OCI-LY1 (cell line): ENCODE data around the gene ALS2.

Experiments
- EZH2 ChIP-seq: fragments of 200-600 bp; sonication (generic), shearing (Covaris generic); IDR thresholded peaks from 2 replicates; pipeline ENCODE4 v1.8.0; 2017; ENCODE audit warnings: borderline replicate concordance, mixed run types, mild to moderate bottlenecking, antibody characterized with exemption, low read length, moderate library complexity, mixed read lengths
- TF ChIP-seq, protein P1 (sequence below): fragments of 200-600 bp; sonication (generic), shearing (Covaris generic); IDR thresholded peaks from 2 replicates; pipeline ENCODE4 v1.5.1; 2017; ENCODE audit warnings: mild to moderate bottlenecking, antibody characterized with exemption, low read length, moderate library complexity, mixed read lengths

GRCh38 chr2:201730651-201731285, 50.0 kb downstream of the ALS2 start:
- TF ChIP-seq, protein P1, sequence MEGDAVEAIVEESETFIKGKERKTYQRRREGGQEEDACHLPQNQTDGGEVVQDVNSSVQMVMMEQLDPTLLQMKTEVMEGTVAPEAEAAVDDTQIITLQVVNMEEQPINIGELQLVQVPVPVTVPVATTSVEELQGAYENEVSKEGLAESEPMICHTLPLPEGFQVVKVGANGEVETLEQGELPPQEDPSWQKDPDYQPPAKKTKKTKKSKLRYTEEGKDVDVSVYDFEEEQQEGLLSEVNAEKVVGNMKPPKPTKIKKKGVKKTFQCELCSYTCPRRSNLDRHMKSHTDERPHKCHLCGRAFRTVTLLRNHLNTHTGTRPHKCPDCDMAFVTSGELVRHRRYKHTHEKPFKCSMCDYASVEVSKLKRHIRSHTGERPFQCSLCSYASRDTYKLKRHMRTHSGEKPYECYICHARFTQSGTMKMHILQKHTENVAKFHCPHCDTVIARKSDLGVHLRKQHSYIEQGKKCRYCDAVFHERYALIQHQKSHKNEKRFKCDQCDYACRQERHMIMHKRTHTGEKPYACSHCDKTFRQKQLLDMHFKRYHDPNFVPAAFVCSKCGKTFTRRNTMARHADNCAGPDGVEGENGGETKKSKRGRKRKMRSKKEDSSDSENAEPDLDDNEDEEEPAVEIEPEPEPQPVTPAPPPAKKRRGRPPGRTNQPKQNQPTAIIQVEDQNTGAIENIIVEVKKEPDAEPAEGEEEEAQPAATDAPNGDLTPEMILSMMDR = no peak
- no peak for TF ChIP-seq EZH2
